ENCODE measurements around the gene SLC25A14. TPM values are rescaled to one million over a fixed set of nuclear protein-coding genes. Genes with fewer than 3 reads are reported as not detected.

SLC25A14 gene
- total RNA-seq, 1 experiment from 2014 or later, result 21.6 TPM

DNA sequence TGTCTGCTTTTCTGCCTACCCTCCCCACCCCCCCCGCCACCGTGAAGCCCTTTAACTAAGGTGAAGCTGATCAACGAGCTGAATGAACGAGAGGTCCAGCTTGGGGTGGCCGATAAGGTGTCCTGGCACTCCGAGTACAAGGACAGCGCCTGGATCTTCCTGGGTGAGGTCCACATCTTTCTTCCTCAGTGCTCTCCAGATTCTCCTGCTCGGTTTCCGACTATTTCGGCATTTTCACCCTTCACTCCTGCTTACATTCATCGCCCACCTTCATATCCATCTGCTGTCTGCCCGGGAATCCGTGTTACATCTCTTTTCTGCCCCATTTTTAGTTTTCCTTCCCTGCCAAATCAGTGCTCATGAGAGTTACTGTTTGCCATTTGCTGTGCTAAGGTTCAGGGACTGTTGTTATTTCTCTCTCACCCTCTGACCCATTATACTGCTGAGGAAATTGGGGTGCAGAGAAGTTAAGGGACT, 62.5 kb downstream of the SLC25A14 start:
- TSS peak; percentile 62 for BruUV-seq (replicated peaks)
- ChIA-PET CTCF (no interaction called here), POLR2A (ENCODE audit: low non-redundant PET) (no interaction called here)
- no peaks in the 10 kb centered on the region for H3K9me3 ChIP-seq (ENCODE audit: low read depth, low read length, poor library complexity, severe bottlenecking)
- peak overlapping the region; percentile 74 for H3K27ac ChIP-seq (ENCODE audit: low read depth, low read length, poor library complexity, severe bottlenecking)
- peaks cover 4% of the 10 kb centered on the region for H3K27me3 ChIP-seq (replicated peaks; ENCODE audit: insufficient read depth, low read depth, low read length, poor library complexity)
- H3K4me3 ChIP-seq (ENCODE audit: low read depth, low read length, poor library complexity, severe bottlenecking), result peak overlapping the region; percentile 74
- no peak for DNase-seq (ENCODE audit: low spot score)
- TF ChIP-seq EZH2 (IDR thresholded peaks at IDR 0.05; ENCODE audit: borderline replicate concordance, low read depth, low read length, poor library complexity, severe bottlenecking) (no peak), CTCF (conservative IDR thresholded peaks at IDR 0.05; ENCODE audit: low read depth, low read length) (no peak)
- intact Hi-C loops (cut with micrococcal nuclease; ENCODE audit: unreplicated experiment), result no loop called here
- no peaks in the 10 kb centered on the region for H3K36me3 ChIP-seq (ENCODE audit: insufficient read depth, low read length, poor library complexity, severe bottlenecking)
- no peaks in the 10 kb centered on the region for H3K4me1 ChIP-seq (ENCODE audit: insufficient read depth, low read length, poor library complexity, severe bottlenecking)

DNA sequence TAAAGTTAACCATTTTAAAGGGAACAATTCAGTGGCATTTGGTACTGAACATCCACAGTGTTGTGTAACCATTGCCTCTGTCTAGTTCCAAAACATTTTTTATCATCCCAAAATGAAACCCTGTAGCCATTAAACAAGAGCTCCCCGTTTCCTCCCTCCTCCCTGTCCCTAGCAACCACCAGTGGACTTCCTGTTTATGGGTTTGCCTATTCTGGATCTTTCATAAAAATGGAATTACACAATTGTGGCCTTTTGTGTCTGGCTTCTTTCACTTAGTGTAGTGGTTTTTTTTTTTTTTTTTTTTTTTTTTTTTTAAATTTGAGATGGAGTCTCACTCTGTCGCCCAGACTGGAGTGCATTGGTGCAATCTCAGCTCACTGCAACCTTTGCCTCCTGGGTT, 73.7 kb downstream of the SLC25A14 start:
- H3K27ac ChIP-seq (ENCODE audit: low read depth, low read length, poor library complexity, severe bottlenecking), result no peak overlapping the region
- H3K27me3 ChIP-seq (replicated peaks; ENCODE audit: insufficient read depth, low read depth, low read length, poor library complexity), result no peaks in the 10 kb centered on the region
- intact Hi-C loops (cut with micrococcal nuclease; ENCODE audit: unreplicated experiment), result no loop called here
- CTCF ChIA-PET, result no interaction called here
- H3K9me3 ChIP-seq (ENCODE audit: low read depth, low read length, poor library complexity, severe bottlenecking), result no peaks in the 10 kb centered on the region
- H3K4me3 ChIP-seq (ENCODE audit: low read depth, low read length, poor library complexity, severe bottlenecking), result no peak overlapping the region
- TF ChIP-seq CTCF (conservative IDR thresholded peaks at IDR 0.05; ENCODE audit: low read depth, low read length) (no peak), EZH2 (IDR thresholded peaks at IDR 0.05; ENCODE audit: borderline replicate concordance, low read depth, low read length, poor library complexity, severe bottlenecking) (no peak)
- POLR2A ChIA-PET (ENCODE audit: low non-redundant PET), result no interaction called here
- DNase-seq (ENCODE audit: low spot score), result no peak
- H3K4me1 ChIP-seq (ENCODE audit: insufficient read depth, low read length, poor library complexity, severe bottlenecking), result no peaks in the 10 kb centered on the region
- no TSS peak for BruUV-seq (replicated peaks)
- peaks cover 8% of the 10 kb centered on the region for H3K36me3 ChIP-seq (ENCODE audit: insufficient read depth, low read length, poor library complexity, severe bottlenecking)

GRCh38 chrX:130414800-130415199, 75.1 kb downstream of the SLC25A14 start:
- Histone ChIP-seq H3K27me3 (replicated peaks; ENCODE audit: insufficient read depth, low read depth, low read length, poor library complexity) (no peaks in the 10 kb centered on the region), H3K4me3 (ENCODE audit: low read depth, low read length, poor library complexity, severe bottlenecking) (no peak overlapping the region), H3K36me3 (ENCODE audit: insufficient read depth, low read length, poor library complexity, severe bottlenecking) (peaks cover 3% of the 10 kb centered on the region), H3K27ac (ENCODE audit: low read depth, low read length, poor library complexity, severe bottlenecking) (no peak overlapping the region), H3K9me3 (ENCODE audit: low read depth, low read length, poor library complexity, severe bottlenecking) (no peaks in the 10 kb centered on the region), H3K4me1 (ENCODE audit: insufficient read depth, low read length, poor library complexity, severe bottlenecking) (no peaks in the 10 kb centered on the region)
- BruUV-seq (replicated peaks), result no TSS peak
- intact Hi-C loops (cut with micrococcal nuclease; ENCODE audit: unreplicated experiment), result no loop called here
- no peak for DNase-seq (ENCODE audit: low spot score)
- CTCF ChIA-PET, result no interaction called here
- POLR2A ChIA-PET (ENCODE audit: low non-redundant PET), result no interaction called here
- no peak for TF ChIP-seq EZH2 (IDR thresholded peaks at IDR 0.05; ENCODE audit: borderline replicate concordance, low read depth, low read length, poor library complexity, severe bottlenecking)
- TF ChIP-seq CTCF (conservative IDR thresholded peaks at IDR 0.05; ENCODE audit: low read depth, low read length), result no peak
